Gastrocnemius medialis (tissue), 4 donors: ENCODE measurements around the gene ZNRD2. TPM values are rescaled to one million over a fixed set of nuclear protein-coding genes. Genes with fewer than 3 reads are reported as not detected.

ENCODE experiments used
- ATAC-seq, 2 donors: fragments of 150-250 bp; one replicate each; pipeline ENCODE4 v1.9.1; 2016
- DNase-seq, 2 donors: peaks; one replicate each; pipeline ENCODE4 v3.0.0-alpha.2; 2019
- H3K27ac ChIP-seq, 4 donors: fragments of 200-600 bp; sonication (generic); 1 replicate in 1 of 4; 2 replicates in 3 of 4; pipeline ENCODE4 v1.5.1; 2016 to 2018; ENCODE audit warnings: mild to moderate bottlenecking in 2 of 4, moderate library complexity in 1 of 4
- H3K27me3 ChIP-seq, 3 donors: fragments of 200-600 bp; sonication (generic) in 2 of 3; 1 replicate in 1 of 3; 2 replicates in 2 of 3; pipeline versions ENCODE4 v1.5.1 to v1.6.0; 2016 to 2019; ENCODE audit warnings: mild to moderate bottlenecking in 1 of 3, moderate library complexity in 1 of 3
- H3K36me3 ChIP-seq, 2 donors: fragments of 200-600 bp; sonication (generic) in 1 of 2; one replicate each; pipeline ENCODE4 v1.5.1; 2017 to 2018
- H3K4me1 ChIP-seq, 2 donors: fragments of 200-600 bp; sonication (generic) in 1 of 2; one replicate each; pipeline ENCODE4 v1.5.1; 2016 to 2017; ENCODE audit warnings: mild to moderate bottlenecking in 2 of 2
- H3K4me3 ChIP-seq, 4 donors: fragments of 200-600 bp; sonication (generic) in 3 of 4; 1 replicate in 1 of 4; 2 replicates in 3 of 4; pipeline ENCODE4 v1.5.1; 2016 to 2019; ENCODE audit warnings: mild to moderate bottlenecking in 2 of 4
- H3K9me3 ChIP-seq, 3 donors: fragments of 200-600 bp; sonication (generic) in 2 of 3; 1 replicate in 1 of 3; 2 replicates in 2 of 3; pipeline ENCODE4 v1.5.1; 2016 to 2019
- CTCF ChIP-seq, 5 experiments: fragments of 450-650 bp in 3 of 5; fragments of 200-600 bp in 2 of 5; sonication (generic) in 2 of 5; IDR thresholded peaks in 4 of 5; conservative IDR thresholded peaks in 1 of 5; 1 replicate in 4 of 5; 2 replicates in 1 of 5; pipeline ENCODE4 v1.5.1; 2016 to 2019; ENCODE audit warnings: antibody characterized with exemption in 5 of 5, mild to moderate bottlenecking in 3 of 5, moderate library complexity in 3 of 5
- POLR2A ChIP-seq, 2 donors: fragments of 450-650 bp; IDR thresholded peaks; one replicate each; pipeline ENCODE4 v1.6.1; 2017; ENCODE audit warnings: antibody characterized with exemption in 2 of 2, mild to moderate bottlenecking in 2 of 2, moderate library complexity in 2 of 2
- in situ Hi-C, 4 donors: fragments of 200-750 bp; cut with MboI; loops; one replicate each; pipeline versions ENCODE4 v1.15.0 to v1.8.0; 2017; ENCODE audit warnings: low sequenced_read_pairs in 4 of 4
- intact Hi-C: fragments of 100-400 bp; cut with DNase I; formaldehyde crosslinking; loops from one replicate; pipeline ENCODE4 v1.15.1; 2023; ENCODE audit warnings: low total_unique reads
- total RNA-seq, 4 donors: library from RNA; depleted of rRNA; stranded (reverse); fragments of >200 nt; gene quantifications; one replicate each; pipeline versions ENCODE4 v1.1.0 to v1.2.3, GENCODE V29; 2016

ZNRD2 gene
- total RNA-seq, 4 donors from 2014 or later = 54.7 to 99.4 (median 75.3) TPM

DNA sequence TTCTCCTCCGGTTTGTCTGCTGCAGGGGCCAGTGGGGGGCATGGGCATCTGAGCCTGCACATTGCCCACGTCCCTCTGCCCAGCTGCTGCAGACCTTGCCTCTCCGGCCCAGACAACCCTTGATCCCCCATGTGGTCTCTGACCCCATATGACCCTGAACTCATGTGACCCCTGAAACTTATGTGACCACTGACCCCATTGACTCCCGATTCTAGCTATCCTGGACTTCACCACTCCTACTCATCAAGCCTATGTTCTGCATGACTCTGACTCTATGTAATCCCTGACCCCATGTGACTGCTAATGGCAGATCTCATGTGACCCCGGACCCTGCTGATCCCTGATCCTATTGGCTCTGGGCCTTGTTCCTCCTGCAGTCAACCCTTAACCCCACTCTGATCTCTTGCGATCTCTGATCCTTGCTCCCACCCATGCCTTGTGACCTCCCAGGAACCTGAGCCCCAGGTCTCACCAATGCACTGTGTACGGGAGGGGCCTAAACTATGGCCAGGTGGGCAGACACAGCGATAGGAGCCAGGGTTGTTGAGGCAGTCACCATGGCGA, 17.8 kb upstream of the ZNRD2 start:
- peak; percentile 12 to 22 for ATAC-seq
- no peak for TF ChIP-seq POLR2A (IDR thresholded peaks at IDR 0.05)
- no peak for TF ChIP-seq CTCF (IDR thresholded peaks at IDR 0.05 in 4 of 5, conservative IDR thresholded peaks at IDR 0.05 in 1 of 5)

GRCh38 chr11:65553301-65554001, 16.8 kb upstream of the ZNRD2 start:
- in situ Hi-C loops = no loop called here
- TF ChIP-seq CTCF (IDR thresholded peaks at IDR 0.05 in 4 of 5, conservative IDR thresholded peaks at IDR 0.05 in 1 of 5) (no peak), POLR2A (IDR thresholded peaks at IDR 0.05) (no peak)
- Histone ChIP-seq H3K4me1 (peaks cover 26% of the 10 kb centered on the region in 2 donors), H3K4me3 (no peak overlapping the region), H3K27me3 (no peaks in the 10 kb centered on the region), H3K9me3 (no peaks in the 10 kb centered on the region), H3K27ac (no peak overlapping the region), H3K36me3 (peaks cover 0 to 6% of the 10 kb centered on the region in 2 donors)
- intact Hi-C loops = no loop called here
- DNase-seq (no peak), ATAC-seq (no peak)

More for the DNA sequence above, 17.8 kb upstream of the ZNRD2 start:
- Histone ChIP-seq H3K4me1 (peaks cover 25 to 26% of the 10 kb centered on the region in 2 donors), H3K27me3 (no peaks in the 10 kb centered on the region), H3K27ac (peak overlapping the region in 2 of 4 donors; percentile 33 to 43), H3K4me3 (no peak overlapping the region), H3K36me3 (peaks cover 0 to 6% of the 10 kb centered on the region in 2 donors), H3K9me3 (no peaks in the 10 kb centered on the region)
- intact Hi-C loops (no loop called here), in situ Hi-C loops (no loop called here)
- no peak for DNase-seq

DNA sequence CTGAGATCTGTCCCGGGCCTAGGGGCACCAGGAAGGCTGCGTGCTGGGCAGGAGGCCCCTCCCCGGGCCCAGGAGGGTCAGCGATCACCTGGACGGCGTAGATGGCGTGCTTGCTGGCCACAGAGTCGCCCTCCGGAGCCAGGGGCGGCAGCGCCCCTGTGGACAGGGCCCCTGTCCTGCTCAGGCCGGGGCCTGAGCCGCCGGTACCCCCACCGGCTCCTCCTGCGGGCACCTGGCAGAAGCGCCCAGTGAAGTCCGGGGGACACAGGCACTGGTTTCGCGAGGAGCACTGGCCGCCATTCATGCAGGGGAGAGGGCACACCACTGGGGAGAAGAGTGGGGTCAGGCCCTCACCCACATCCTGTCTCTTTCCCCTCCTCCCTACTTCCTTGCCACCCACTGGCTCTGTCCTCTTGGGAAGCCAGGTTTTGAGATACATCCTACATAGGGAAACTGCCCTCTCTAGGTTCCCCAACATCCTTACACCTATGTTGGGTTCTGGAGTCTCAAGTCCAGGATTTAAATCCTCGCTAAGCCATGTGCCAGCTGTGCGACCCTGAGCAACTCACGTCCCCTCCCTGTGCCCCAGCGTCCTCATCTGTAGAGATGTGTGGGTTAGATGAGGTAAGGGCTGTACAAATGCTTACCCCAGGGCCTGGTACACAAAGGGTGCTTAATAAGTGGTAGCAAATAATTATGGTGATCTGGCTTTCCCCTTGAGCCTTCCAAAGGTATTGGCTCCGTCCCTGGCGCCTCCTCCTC, 16.0 kb upstream of the ZNRD2 start:
- H3K4me3 ChIP-seq = no peak overlapping the region
- no peaks in the 10 kb centered on the region for H3K27me3 ChIP-seq
- in situ Hi-C loops (no loop called here), intact Hi-C loops (no loop called here)
- no peaks in the 10 kb centered on the region for H3K9me3 ChIP-seq
- H3K36me3 ChIP-seq = no peaks in the 10 kb centered on the region
- DNase-seq = no peak
- ATAC-seq = no peak
- TF ChIP-seq CTCF (IDR thresholded peaks at IDR 0.05 in 4 of 5, conservative IDR thresholded peaks at IDR 0.05 in 1 of 5) (no peak), POLR2A (IDR thresholded peaks at IDR 0.05) (no peak)
- H3K4me1 ChIP-seq = peaks cover 33 to 34% of the 10 kb centered on the region in 2 donors
- H3K27ac ChIP-seq = peak overlapping the region in 1 of 4 donors; percentile 98

GRCh38 chr11:65554842-65555430, 15.3 kb upstream of the ZNRD2 start:
- TF ChIP-seq CTCF (IDR thresholded peaks at IDR 0.05 in 4 of 5, conservative IDR thresholded peaks at IDR 0.05 in 1 of 5) (no peak), POLR2A (IDR thresholded peaks at IDR 0.05) (no peak)
- peak overlapping the region; percentile 95 to 99 (median 97) for H3K27ac ChIP-seq
- DNase-seq = no peak

More at GRCh38 chr11:65554842-65555430, 15.3 kb upstream of the ZNRD2 start:
- Histone ChIP-seq H3K9me3 (no peaks in the 10 kb centered on the region), H3K27me3 (no peaks in the 10 kb centered on the region), H3K4me3 (no peak overlapping the region), H3K36me3 (no peaks in the 10 kb centered on the region), H3K4me1 (peaks cover 38 to 41% of the 10 kb centered on the region in 2 donors)
- ATAC-seq = no peak
- intact Hi-C loops (no loop called here), in situ Hi-C loops (no loop called here)
